HL-60/S4 treated with retinoic acid at 250 ng/mL for 4 days and 3 days (cell line): Measurements from ENCODE around the gene FRMD3.

Source experiments
- in situ Hi-C: fragments of 300-500 bp; cut with MboI; formaldehyde crosslinking; loops from 2 replicates; pipeline ENCODE4 v1.7.0; 2022; ENCODE audit warnings: low sequenced_read_pairs

Gene FRMD3

GRCh38 chr9:83247732-83248131 is 290.5 kb downstream of the FRMD3 start:
- in situ Hi-C loops = no loop called here

- in situ Hi-C loops = no loop called here
These were observed 292.1 kb downstream of the FRMD3 start for GRCh38 chr9:83245979-83246659.

GRCh38 chr9:83242066-83242465 is 296.1 kb downstream of the FRMD3 start:
- in situ Hi-C loops = no loop called here

GRCh38 chr9:83240671-83241070 is 297.5 kb downstream of the FRMD3 start:
- in situ Hi-C loops = no loop called here

- in situ Hi-C loops = no loop called here
These were observed 298.5 kb downstream of the FRMD3 start for GRCh38 chr9:83239747-83240146.

- in situ Hi-C loops = no loop called here
These were observed 299.1 kb downstream of the FRMD3 start for GRCh38 chr9:83238871-83239640.

- in situ Hi-C loops = no loop called here
These were observed 302.0 kb downstream of the FRMD3 start for GRCh38 chr9:83236029-83236696.

GRCh38 chr9:83235526-83235925 is 302.7 kb downstream of the FRMD3 start:
- in situ Hi-C loops = no loop called here

- in situ Hi-C loops = no loop called here
These were observed 303.7 kb downstream of the FRMD3 start for GRCh38 chr9:83234541-83234940.

- in situ Hi-C loops = no loop called here
These were observed 304.6 kb downstream of the FRMD3 start for GRCh38 chr9:83233647-83234046.

- in situ Hi-C loops = no loop called here
These were observed 307.2 kb downstream of the FRMD3 start for GRCh38 chr9:83231039-83231438.

- in situ Hi-C loops = no loop called here
These were observed 317.5 kb downstream of the FRMD3 start for GRCh38 chr9:83220730-83221129.

- in situ Hi-C loops = no loop called here
These were observed 318.2 kb downstream of the FRMD3 start for GRCh38 chr9:83219924-83220438.

- in situ Hi-C loops = no loop called here
These were observed 318.9 kb downstream of the FRMD3 start for GRCh38 chr9:83219154-83219923.

- in situ Hi-C loops = no loop called here
These were observed 319.6 kb downstream of the FRMD3 start for GRCh38 chr9:83218411-83219090.

GRCh38 chr9:83209188-83209731 is 328.9 kb downstream of the FRMD3 start:
- in situ Hi-C loops = no loop called here

- in situ Hi-C loops = no loop called here
These were observed 329.9 kb downstream of the FRMD3 start for GRCh38 chr9:83208065-83208850.

- in situ Hi-C loops = no loop called here
These were observed 334.2 kb downstream of the FRMD3 start for GRCh38 chr9:83204047-83204446.

- in situ Hi-C loops = no loop called here
These were observed 337.7 kb downstream of the FRMD3 start for GRCh38 chr9:83200531-83200930.
